ENCODE data around the gene ANKFN1. TPM values are rescaled to one million over a fixed set of nuclear protein-coding genes. Genes with fewer than 3 reads are reported as not detected.

Gene ANKFN1
- total RNA-seq, 1 experiment from 2014 or later = not detected

- Mint-ChIP-seq H3K4me3 (no peak overlapping the region), H3K4me1 (no peaks in the 10 kb centered on the region), H3K27ac (no peak overlapping the region), H3K27me3 (ENCODE audit: low read depth) (no peaks in the 10 kb centered on the region), H3K36me3 (ENCODE audit: insufficient read depth in 1 of 3, low read depth in 3 of 3) (no peaks in the 10 kb centered on the region), H3K9me3 (no peaks in the 10 kb centered on the region; a peak in 1 of 5 replicates)
- Histone ChIP-seq H2BK20ac (ENCODE audit: low read depth, low read length, poor library complexity, severe bottlenecking) (no peak overlapping the region), H2AK5ac (ENCODE audit: insufficient read length, low read length) (no peak overlapping the region), H4K8ac (replicated peaks; ENCODE audit: insufficient read length, low read depth, low read length) (no peak overlapping the region), H3K9ac (ENCODE audit: extremely low read depth, insufficient read length, low read length) (no peak overlapping the region), H3K14ac (ENCODE audit: insufficient read depth, low read length) (no peak overlapping the region), H3K18ac (ENCODE audit: insufficient read length, low read depth, low read length) (no peak overlapping the region), H3K56ac (ENCODE audit: insufficient read length, low read depth, low read length) (no peak overlapping the region), H3K9me3 (ENCODE audit: control insufficient read depth, low read depth, low read length) (no peaks in the 10 kb centered on the region), H3K4me2 (ENCODE audit: insufficient read depth, insufficient read length, low read length) (no peak overlapping the region), H4K91ac (ENCODE audit: insufficient read length, low read depth, low read length) (no peak overlapping the region), H2BK12ac (ENCODE audit: insufficient read length, low read depth, low read length) (no peak overlapping the region), H3K23ac (ENCODE audit: insufficient read length, low read depth, low read length) (no peak overlapping the region), H3K23me2 (ENCODE audit: insufficient read length, low read depth, low read length, poor library complexity, severe bottlenecking) (no peaks in the 10 kb centered on the region), H3K79me1 (ENCODE audit: insufficient read depth, low read depth, low read length, poor library complexity, severe bottlenecking) (no peaks in the 10 kb centered on the region), H4K20me1 (ENCODE audit: control insufficient read depth, insufficient read depth, insufficient read length) (no peaks in the 10 kb centered on the region), H2BK5ac (ENCODE audit: insufficient read length, low read length) (no peak overlapping the region), H2BK120ac (ENCODE audit: low read depth, low read length, poor library complexity, severe bottlenecking) (no peak overlapping the region), H3K27me3 (ENCODE audit: insufficient read depth, low read length) (no peaks in the 10 kb centered on the region), H3T11ph (ENCODE audit: low read length) (no peak overlapping the region), H3K4ac (ENCODE audit: low read depth, low read length) (no peak overlapping the region), H2BK15ac (ENCODE audit: low read depth, low read length) (no peak overlapping the region), H2AFZ (ENCODE audit: low read length) (no peak overlapping the region), H3K27ac (ENCODE audit: insufficient read length, low read depth, low read length) (no peak overlapping the region), H3K79me2 (ENCODE audit: insufficient read depth, low read length) (no peaks in the 10 kb centered on the region; the same call in 1 of the 2 replicates), H4K5ac (ENCODE audit: insufficient read length, low read depth, low read length) (no peak overlapping the region), H3K4me1 (ENCODE audit: insufficient read depth, low read length) (no peaks in the 10 kb centered on the region)
- WGBS (ENCODE audit: extremely low coverage, insufficient read length, low lambda C conversion rate) = no CpG with 5 or more reads among the region's 6 CpGs
- no peak for TF ChIP-seq CTCF (conservative IDR thresholded peaks at IDR 0.05)
- no peak for DNase-seq
Measured at GRCh38 chr17:56185491-56186221, 32.4 kb downstream of the ANKFN1 start.
